HCT116 (cell line): ENCODE results near the gene TBR1. TPM values are rescaled to one million over a fixed set of nuclear protein-coding genes. Genes with fewer than 3 reads are reported as not detected.

ENCODE experiments used
- ATAC-seq: fragments of 200-7000 bp; cut with Tn5 transposase; 2 replicates; pipeline ENCODE4 v1.9.1; 2020; ENCODE audit warnings: mild to moderate bottlenecking, moderate library complexity
- BruUV-seq: library from RNA; stranded (reverse); fragments of 400-500 nt; replicated peaks from 2 replicates; lab custom pipeline; 2021; lab: Mats Ljungman, UMichigan
- CTCF ChIA-PET: fragments of 300-600 bp; sonication (Branson Sonifier 250); formaldehyde crosslinking; loops from one replicate; lab custom pipeline; 2021; ENCODE audit warnings: antibody characterized with exemption; lab: Charles Lee
- POLR2A ChIA-PET: fragments of 300-600, 350-600 bp; sonication (Branson Sonifier 250); formaldehyde crosslinking; loops from one replicate; lab custom pipeline; 2021; ENCODE audit warnings: antibody characterized with exemption; lab: Charles Lee
- RAD21 ChIA-PET, 2 experiments: fragments of 300-600 bp; sonication (Branson Sonifier 250); formaldehyde crosslinking; loops; one replicate each; lab custom pipeline; 2023; ENCODE audit warnings: low total read pairs in 2 of 2; ENCODE audit not compliant: uncharacterized antibody in 2 of 2, unreplicated experiment in 2 of 2, low non-redundant PET in 1 of 2; lab: Charles Lee
- DNase-seq: peaks from one replicate; pipeline ENCODE4 v3.0.0-alpha.2; 2010; ENCODE audit warnings: low read depth, low spot score
- H2AFZ ChIP-seq: fragments of 200-600 bp; shearing (Covaris generic), sonication (generic); 2 replicates; pipeline ENCODE4 v1.6.1; 2017; ENCODE audit warnings: low read depth, mixed run types, mixed read lengths, antibody characterized with exemption, low read length; ENCODE audit not compliant: poor library complexity, severe bottlenecking
- H3K27ac ChIP-seq: 2 replicates; pipeline ENCODE4 v1.5.1; 2012; ENCODE audit warnings: low read depth, low read length
- H3K27me3 ChIP-seq: fragments of 200-600 bp; sonication (generic); 2 replicates; pipeline ENCODE4 v1.6.1; 2016; ENCODE audit warnings: mixed run types, low read length, mixed read lengths; ENCODE audit not compliant: insufficient read depth
- H3K36me3 ChIP-seq, 2 experiments: fragments of 200-500 bp in 1 of 2; fragments of 200-600 bp in 1 of 2; sonication (Bioruptor generic) in 1 of 2; sonication (generic) in 1 of 2; 2 replicates each; pipeline versions ENCODE4 v1.5.1 to v1.6.1; 2014 to 2016; ENCODE audit warnings: low read length in 2 of 2, inconsistent platforms in 1 of 2, mixed read lengths in 1 of 2, mixed run types in 1 of 2; ENCODE audit not compliant: insufficient read depth in 2 of 2, control insufficient read depth in 1 of 2
- H3K4me1 ChIP-seq, 2 experiments: fragments of 200-600 bp in 1 of 2; sonication (generic) in 1 of 2; 2 replicates each; pipeline versions ENCODE4 v1.5.1 to v1.6.1; 2012 to 2017; ENCODE audit warnings: low read length in 2 of 2, inconsistent platforms in 1 of 2, mild to moderate bottlenecking in 1 of 2, mixed read lengths in 1 of 2, mixed run types in 1 of 2, moderate library complexity in 1 of 2; ENCODE audit not compliant: insufficient read depth in 2 of 2, control insufficient read depth in 1 of 2
- H3K4me2 ChIP-seq: fragments of 200-600 bp; sonication (generic); 2 replicates; pipeline ENCODE4 v1.6.1; 2017; ENCODE audit warnings: mixed run types, low read length, mixed read lengths
- H3K4me3 ChIP-seq, 2 experiments: fragments of 200-600 bp in 1 of 2; sonication (generic) in 1 of 2; replicated peaks in 1 of 2; 2 replicates each; pipeline ENCODE4 v1.5.1; 2011 to 2016; ENCODE audit warnings: low read length in 2 of 2, control low read depth in 1 of 2, low read depth in 1 of 2, mild to moderate bottlenecking in 1 of 2, mixed read lengths in 1 of 2, mixed run types in 1 of 2
- H3K79me2 ChIP-seq: fragments of 200-600 bp; sonication (generic); 2 replicates; pipeline ENCODE4 v1.6.1; 2017; ENCODE audit warnings: mild to moderate bottlenecking, mixed run types, low read length, moderate library complexity, mixed read lengths; ENCODE audit not compliant: insufficient read depth
- H3K9ac ChIP-seq: fragments of 200-600 bp; sonication (generic); 2 replicates; pipeline ENCODE4 v1.6.1; 2016; ENCODE audit warnings: low read length, mixed read lengths
- H3K9me2 ChIP-seq: fragments of 200-600 bp; sonication (generic), shearing (Covaris generic); 2 replicates; pipeline ENCODE4 v1.6.1; 2017; ENCODE audit warnings: mixed run types, mild to moderate bottlenecking, moderate library complexity; ENCODE audit not compliant: insufficient read depth
- H3K9me3 ChIP-seq, 2 experiments: fragments of 200-500 bp in 1 of 2; fragments of 200-600 bp in 1 of 2; sonication (Bioruptor generic) in 1 of 2; sonication (generic) in 1 of 2; 2 replicates each; pipeline ENCODE4 v1.6.1; 2014 to 2017; ENCODE audit warnings: low read length in 2 of 2, mixed read lengths in 2 of 2, inconsistent platforms in 1 of 2, low read depth in 1 of 2, mild to moderate bottlenecking in 1 of 2, mixed run types in 1 of 2, moderate library complexity in 1 of 2; ENCODE audit not compliant: control insufficient read depth in 1 of 2, insufficient read depth in 1 of 2
- H4K20me1 ChIP-seq: fragments of 200-600 bp; sonication (generic), shearing (Covaris generic); 2 replicates; pipeline ENCODE4 v1.6.1; 2017; ENCODE audit warnings: mixed run types, mild to moderate bottlenecking, moderate library complexity; ENCODE audit not compliant: insufficient read depth
- EGR1 ChIP-seq: IDR thresholded peaks from 2 replicates; pipeline ENCODE4 v1.6.1; 2012; ENCODE audit warnings: low read depth
- EZH2 ChIP-seq: fragments of 200-600 bp; sonication (generic); IDR thresholded peaks from 2 replicates; pipeline ENCODE4 v1.6.1; 2017; ENCODE audit warnings: antibody characterized with exemption, mixed run types
- FOSL1 ChIP-seq: IDR thresholded peaks from 2 replicates; pipeline ENCODE4 v1.6.1; 2012; ENCODE audit warnings: low read depth
- SP1 ChIP-seq: IDR thresholded peaks from 2 replicates; pipeline ENCODE4 v1.6.1; 2012; ENCODE audit warnings: low read depth
- SRF ChIP-seq: IDR thresholded peaks from 2 replicates; pipeline ENCODE4 v1.6.1; 2012; ENCODE audit warnings: low read depth
- YY1 ChIP-seq: IDR thresholded peaks from 2 replicates; pipeline ENCODE4 v1.6.1; 2011; ENCODE audit warnings: low read length, low read depth, moderate library complexity, mild to moderate bottlenecking; ENCODE audit not compliant: insufficient replicate concordance; ENCODE audit errors: extremely low read depth
- ZFX ChIP-seq: fragments of 450-650 bp; IDR thresholded peaks from 2 replicates; pipeline ENCODE4 v1.6.1; 2017
- ZNF274 ChIP-seq: fragments of 200-500 bp; sonication (Bioruptor generic); IDR thresholded peaks from 2 replicates; pipeline ENCODE4 v1.6.1; 2014; ENCODE audit warnings: mild to moderate bottlenecking, low read depth, low read length, inconsistent platforms
- intact Hi-C: fragments of 100-400 bp; cut with micrococcal nuclease; formaldehyde crosslinking; loops from 2 replicates; pipeline ENCODE4 v1.10.0; 2022
- total RNA-seq: library from RNA; stranded (reverse); gene quantifications from one replicate; pipeline ENCODE4 v1.2.1, GENCODE V29; 2021; ENCODE audit not compliant: unreplicated experiment
- TF ChIP-seq, protein P1 (sequence below): IDR thresholded peaks from 2 replicates; pipeline ENCODE4 v1.6.1; 2012; ENCODE audit warnings: low read depth

TBR1 gene
- total RNA-seq, 1 experiment from 2014 or later, result 0.17 TPM

DNA sequence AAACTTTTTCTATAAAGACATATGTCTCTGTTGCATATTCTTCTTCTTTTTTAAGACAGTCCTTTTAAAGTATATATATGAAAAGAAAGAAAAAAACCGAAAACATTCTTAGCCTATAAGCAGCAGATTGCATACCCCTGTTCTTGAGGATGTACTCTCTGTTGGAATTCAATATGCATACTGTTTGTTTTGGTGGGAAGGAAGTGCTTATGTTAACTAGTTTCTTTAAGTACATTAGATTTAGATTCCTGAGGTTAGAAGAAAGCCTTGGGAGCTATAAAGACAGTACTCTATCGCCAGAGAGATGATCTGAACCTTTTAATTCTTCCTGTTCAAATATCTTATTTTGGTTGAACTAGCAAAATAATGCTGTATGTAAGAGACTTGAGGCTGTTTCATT lies 46.8 kb upstream of the TBR1 start:
- POLR2A ChIA-PET, result no interaction called here
- Histone ChIP-seq H3K27ac (no peak overlapping the region), H4K20me1 (peaks cover 15% of the 10 kb centered on the region; the same call in 1 of the 2 replicates), H2AFZ (no peak overlapping the region), H3K79me2 (peaks cover 80% of the 10 kb centered on the region), H3K4me2 (no peak overlapping the region), H3K36me3 (peaks cover 4 to 10% of the 10 kb centered on the region in 2 experiments; a peak in 3 of 4 replicates), H3K9ac (no peak overlapping the region), H3K4me3 (no peak overlapping the region)
- intact Hi-C loops, result no loop called here
- TF ChIP-seq ZFX (no peak), YY1 (no peak), EZH2 (no peak), EGR1 (no peak), FOSL1 (no peak), SRF (no peak), ZNF274 (no peak), SP1 (no peak)
- TF ChIP-seq, protein P1, sequence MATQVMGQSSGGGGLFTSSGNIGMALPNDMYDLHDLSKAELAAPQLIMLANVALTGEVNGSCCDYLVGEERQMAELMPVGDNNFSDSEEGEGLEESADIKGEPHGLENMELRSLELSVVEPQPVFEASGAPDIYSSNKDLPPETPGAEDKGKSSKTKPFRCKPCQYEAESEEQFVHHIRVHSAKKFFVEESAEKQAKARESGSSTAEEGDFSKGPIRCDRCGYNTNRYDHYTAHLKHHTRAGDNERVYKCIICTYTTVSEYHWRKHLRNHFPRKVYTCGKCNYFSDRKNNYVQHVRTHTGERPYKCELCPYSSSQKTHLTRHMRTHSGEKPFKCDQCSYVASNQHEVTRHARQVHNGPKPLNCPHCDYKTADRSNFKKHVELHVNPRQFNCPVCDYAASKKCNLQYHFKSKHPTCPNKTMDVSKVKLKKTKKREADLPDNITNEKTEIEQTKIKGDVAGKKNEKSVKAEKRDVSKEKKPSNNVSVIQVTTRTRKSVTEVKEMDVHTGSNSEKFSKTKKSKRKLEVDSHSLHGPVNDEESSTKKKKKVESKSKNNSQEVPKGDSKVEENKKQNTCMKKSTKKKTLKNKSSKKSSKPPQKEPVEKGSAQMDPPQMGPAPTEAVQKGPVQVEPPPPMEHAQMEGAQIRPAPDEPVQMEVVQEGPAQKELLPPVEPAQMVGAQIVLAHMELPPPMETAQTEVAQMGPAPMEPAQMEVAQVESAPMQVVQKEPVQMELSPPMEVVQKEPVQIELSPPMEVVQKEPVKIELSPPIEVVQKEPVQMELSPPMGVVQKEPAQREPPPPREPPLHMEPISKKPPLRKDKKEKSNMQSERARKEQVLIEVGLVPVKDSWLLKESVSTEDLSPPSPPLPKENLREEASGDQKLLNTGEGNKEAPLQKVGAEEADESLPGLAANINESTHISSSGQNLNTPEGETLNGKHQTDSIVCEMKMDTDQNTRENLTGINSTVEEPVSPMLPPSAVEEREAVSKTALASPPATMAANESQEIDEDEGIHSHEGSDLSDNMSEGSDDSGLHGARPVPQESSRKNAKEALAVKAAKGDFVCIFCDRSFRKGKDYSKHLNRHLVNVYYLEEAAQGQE, result no peak
- TF ChIP-seq, all 23 proteins: peak for 0
- Histone ChIP-seq H3K4me1 (no peaks in the 10 kb centered on the region), H3K9me3 (no peaks in the 10 kb centered on the region), H3K27me3 (no peaks in the 10 kb centered on the region), H3K9me2 (no peaks in the 10 kb centered on the region)
- DNase-seq (no peak), ATAC-seq (no peak)
- no TSS peak for BruUV-seq
- RAD21 ChIA-PET, result no interaction called here
- CTCF ChIA-PET, result no interaction called here
